SK-N-SH (cell line): ENCODE measurements around the gene ADAMTS2. TPM values are rescaled to one million over a fixed set of nuclear protein-coding genes. Genes with fewer than 3 reads are reported as not detected.

ENCODE experiments used
- CTCF ChIA-PET: fragments of 300-600, 350-600 bp; formaldehyde crosslinking; extraction: SDS; loops from one replicate; lab custom pipeline; 2021; lab: Yijun Ruan, JAX
- POLR2A ChIA-PET: fragments of 350-600 bp; sonication (Branson Sonifier 250); formaldehyde crosslinking; extraction: SDS; loops from one replicate; lab custom pipeline; 2020; ENCODE audit warnings: antibody characterized with exemption, inconsistent platforms; lab: Yijun Ruan, JAX
- DNase-seq: peaks from one replicate; pipeline ENCODE4 v3.0.0; 2012
- H2AFZ ChIP-seq: fragments of 200-600 bp; sonication (generic); 2 replicates; pipeline ENCODE4 v1.8.1; 2016; ENCODE audit warnings: antibody characterized with exemption, mild to moderate bottlenecking, low read depth
- H3F3A ChIP-seq: fragments of 200-600 bp; sonication (generic); replicated peaks from 2 replicates; pipeline ENCODE3; 2016; ENCODE audit warnings: antibody characterized with exemption, mild to moderate bottlenecking; ENCODE audit not compliant: insufficient read depth
- H3K27ac ChIP-seq, 2 experiments: fragments of 200-500 bp in 1 of 2; fragments of 200-600 bp in 1 of 2; sonication (Bioruptor generic) in 1 of 2; sonication (generic), shearing (Covaris generic) in 1 of 2; 2 replicates each; pipeline versions ENCODE4 v1.5.1 to v1.6.1; 2014 to 2016; ENCODE audit warnings: low read depth in 2 of 2, inconsistent platforms in 1 of 2, low read length in 1 of 2, mild to moderate bottlenecking in 1 of 2, mixed read lengths in 1 of 2
- H3K27me3 ChIP-seq: fragments of 200-600 bp; sonication (generic), shearing (Covaris generic); 2 replicates; pipeline ENCODE4 v1.6.1; 2016; ENCODE audit warnings: mixed run types; ENCODE audit not compliant: insufficient read depth
- H3K36me3 ChIP-seq, 2 experiments: fragments of 200-500 bp in 1 of 2; fragments of 200-600 bp in 1 of 2; sonication (Bioruptor generic) in 1 of 2; sonication (generic) in 1 of 2; replicated peaks in 1 of 2; 2 replicates each; pipeline versions ENCODE3 to v1.5.1; 2014 to 2016; ENCODE audit warnings: low read length in 1 of 2, mild to moderate bottlenecking in 1 of 2; ENCODE audit not compliant: insufficient read depth in 2 of 2, control insufficient read depth in 1 of 2
- H3K4me1 ChIP-seq, 2 experiments: fragments of 200-500 bp in 1 of 2; fragments of 200-600 bp in 1 of 2; sonication (Bioruptor generic) in 1 of 2; sonication (generic), shearing (Covaris generic) in 1 of 2; 2 replicates each; pipeline versions ENCODE4 v1.5.1 to v1.6.1; 2014 to 2016; ENCODE audit warnings: low read depth in 1 of 2, low read length in 1 of 2, mixed run types in 1 of 2; ENCODE audit not compliant: insufficient read depth in 2 of 2, control insufficient read depth in 1 of 2
- H3K4me2 ChIP-seq: fragments of 200-600 bp; sonication (generic), shearing (Covaris generic); 2 replicates; pipeline ENCODE4 v1.6.1; 2017; ENCODE audit warnings: mixed run types
- H3K4me3 ChIP-seq, 2 experiments: fragments of 200-500 bp in 1 of 2; fragments of 200-600 bp in 1 of 2; sonication (Bioruptor generic) in 1 of 2; sonication (generic), shearing (Covaris generic) in 1 of 2; 2 replicates each; pipeline versions ENCODE4 v1.5.1 to v1.8.1; 2014 to 2016; ENCODE audit warnings: low read depth in 2 of 2, inconsistent platforms in 1 of 2, low read length in 1 of 2, mild to moderate bottlenecking in 1 of 2, mixed read lengths in 1 of 2, moderate library complexity in 1 of 2
- H3K79me2 ChIP-seq: fragments of 200-600 bp; sonication (generic); 2 replicates; pipeline ENCODE4 v1.8.1; 2017; ENCODE audit warnings: mild to moderate bottlenecking; ENCODE audit not compliant: insufficient read depth
- H3K9ac ChIP-seq: fragments of 200-600 bp; sonication (generic); 2 replicates; pipeline ENCODE4 v1.6.1; 2017; ENCODE audit warnings: mixed run types
- H3K9me2 ChIP-seq: fragments of 200-600 bp; sonication (generic); 2 replicates; pipeline ENCODE4 v1.6.1; 2017; ENCODE audit warnings: mixed run types
- H3K9me3 ChIP-seq: fragments of 200-600 bp; sonication (generic); 2 replicates; pipeline ENCODE4 v1.6.1; 2017; ENCODE audit warnings: mixed run types, mild to moderate bottlenecking, moderate library complexity
- H4K20me1 ChIP-seq: fragments of 200-600 bp; sonication (generic); 2 replicates; pipeline ENCODE4 v1.6.1; 2017; ENCODE audit warnings: mild to moderate bottlenecking, mixed run types; ENCODE audit not compliant: insufficient read depth
- FOSL2 ChIP-seq: IDR thresholded peaks from 2 replicates; pipeline ENCODE4 v1.4.0; 2012; ENCODE audit warnings: low read depth, mild to moderate bottlenecking, moderate library complexity, borderline replicate concordance
- GATA2 ChIP-seq: sonication (generic); formaldehyde crosslinking; IDR thresholded peaks from 2 replicates; pipeline ENCODE4 v1.5.0; 2020; ENCODE audit warnings: mild to moderate bottlenecking, missing genetic modification reagents
- NRF1 ChIP-seq: IDR thresholded peaks from 2 replicates; pipeline ENCODE4 v1.6.1; 2012; ENCODE audit warnings: low read depth, mild to moderate bottlenecking, low read length
- PBX3 ChIP-seq: IDR thresholded peaks from 2 replicates; pipeline ENCODE4; 2012
- RAD21 ChIP-seq: IDR thresholded peaks from 2 replicates; pipeline ENCODE4 v1.6.1; 2012; ENCODE audit warnings: mild to moderate bottlenecking, low read length
- RCOR1 ChIP-seq: fragments of 150-350 bp; IDR thresholded peaks from 2 replicates; pipeline ENCODE4 v1.6.1; 2017; ENCODE audit warnings: antibody characterized with exemption, low read length
- RFX5 ChIP-seq: IDR thresholded peaks from 2 replicates; pipeline ENCODE4 v1.6.1; 2012; ENCODE audit warnings: mild to moderate bottlenecking, improper control_type of control experiment, low read length
- SMC3 ChIP-seq: IDR thresholded peaks from 2 replicates; pipeline ENCODE4 v1.6.1; 2012; ENCODE audit warnings: low read depth, low read length, improper control_type of control experiment
- TEAD4 ChIP-seq: IDR thresholded peaks from 2 replicates; pipeline ENCODE4 v1.4.0; 2012; ENCODE audit warnings: mild to moderate bottlenecking, borderline replicate concordance; ENCODE audit not compliant: insufficient read depth
- USF1 ChIP-seq: IDR thresholded peaks from 2 replicates; pipeline ENCODE4 v1.4.0; 2012; ENCODE audit warnings: low read depth, borderline replicate concordance
- YY1 ChIP-seq: IDR thresholded peaks from 2 replicates; pipeline ENCODE4 v1.4.0; 2012; ENCODE audit warnings: low read depth, mild to moderate bottlenecking
- WGBS: methylation state at CpG from one replicate; pipeline ENCODE4 v1.1.6; 2017; ENCODE audit warnings: low lambda C conversion rate; 5-methylcytosine and 5-hydroxymethylcytosine counted together
- polyA plus RNA-seq, 3 experiments: library from polyadenylated mRNA; depleted of rRNA; stranded (reverse); fragments of >200 nt; gene quantifications; 2 replicates each; pipeline ENCODE4 v1.2.3, GENCODE V29; 2012
- TF ChIP-seq, protein P1 (sequence below): fragments of 200-600 bp; sonication (generic); IDR thresholded peaks from 2 replicates; pipeline ENCODE4 v1.6.1; 2017; ENCODE audit warnings: antibody characterized with exemption, mild to moderate bottlenecking, moderate library complexity
- TF ChIP-seq, protein P2 (sequence below): IDR thresholded peaks from 2 replicates; pipeline ENCODE4 v1.4.0; 2012; ENCODE audit warnings: low read depth, borderline replicate concordance

ADAMTS2 gene
- polyA plus RNA-seq, 1 of the 3 experiments (the other 2 are of a cell fraction): 0.12 TPM

- Histone ChIP-seq H3K79me2 (no peaks in the 10 kb centered on the region), H3K9me3 (no peaks in the 10 kb centered on the region), H3F3A (no peaks in the 10 kb centered on the region), H3K36me3 (no peaks in the 10 kb centered on the region), H3K27me3 (no peaks in the 10 kb centered on the region), H3K4me2 (no peak overlapping the region), H3K27ac (no peak overlapping the region; a peak in 1 of 4 replicates), H3K9ac (no peak overlapping the region), H3K4me3 (peak overlapping the region in 1 of 2 experiments; percentile 39; a peak in 1 of 4 replicates), H2AFZ (no peak overlapping the region), H3K9me2 (no peaks in the 10 kb centered on the region), H3K4me1 (peaks cover 0 to 20% of the 10 kb centered on the region in 2 experiments; a peak in 1 of 4 replicates), H4K20me1 (no peaks in the 10 kb centered on the region)
- ChIA-PET CTCF (interaction anchor here (0.6 to 7.1 kb wide), 76 partner anchors 9 to 433 kb away, joined by 3 to 104 read pairs (median 4); no protein-coding TSS in a partner anchor), POLR2A (no interaction called here)
- TF ChIP-seq TEAD4: no peak
- TF ChIP-seq SMC3: peak; percentile 77
- no peak for TF ChIP-seq PBX3
- no peak for TF ChIP-seq FOSL2
- TF ChIP-seq RCOR1: no peak
- TF ChIP-seq GATA2 (CRISPR knock-in tag): no peak
- no peak for TF ChIP-seq USF1
- no peak for TF ChIP-seq RFX5
- no peak for TF ChIP-seq NRF1
- TF ChIP-seq, protein P1, sequence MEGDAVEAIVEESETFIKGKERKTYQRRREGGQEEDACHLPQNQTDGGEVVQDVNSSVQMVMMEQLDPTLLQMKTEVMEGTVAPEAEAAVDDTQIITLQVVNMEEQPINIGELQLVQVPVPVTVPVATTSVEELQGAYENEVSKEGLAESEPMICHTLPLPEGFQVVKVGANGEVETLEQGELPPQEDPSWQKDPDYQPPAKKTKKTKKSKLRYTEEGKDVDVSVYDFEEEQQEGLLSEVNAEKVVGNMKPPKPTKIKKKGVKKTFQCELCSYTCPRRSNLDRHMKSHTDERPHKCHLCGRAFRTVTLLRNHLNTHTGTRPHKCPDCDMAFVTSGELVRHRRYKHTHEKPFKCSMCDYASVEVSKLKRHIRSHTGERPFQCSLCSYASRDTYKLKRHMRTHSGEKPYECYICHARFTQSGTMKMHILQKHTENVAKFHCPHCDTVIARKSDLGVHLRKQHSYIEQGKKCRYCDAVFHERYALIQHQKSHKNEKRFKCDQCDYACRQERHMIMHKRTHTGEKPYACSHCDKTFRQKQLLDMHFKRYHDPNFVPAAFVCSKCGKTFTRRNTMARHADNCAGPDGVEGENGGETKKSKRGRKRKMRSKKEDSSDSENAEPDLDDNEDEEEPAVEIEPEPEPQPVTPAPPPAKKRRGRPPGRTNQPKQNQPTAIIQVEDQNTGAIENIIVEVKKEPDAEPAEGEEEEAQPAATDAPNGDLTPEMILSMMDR: peak; percentile 34
- peak; percentile 78 for TF ChIP-seq RAD21
- TF ChIP-seq, protein P2, sequence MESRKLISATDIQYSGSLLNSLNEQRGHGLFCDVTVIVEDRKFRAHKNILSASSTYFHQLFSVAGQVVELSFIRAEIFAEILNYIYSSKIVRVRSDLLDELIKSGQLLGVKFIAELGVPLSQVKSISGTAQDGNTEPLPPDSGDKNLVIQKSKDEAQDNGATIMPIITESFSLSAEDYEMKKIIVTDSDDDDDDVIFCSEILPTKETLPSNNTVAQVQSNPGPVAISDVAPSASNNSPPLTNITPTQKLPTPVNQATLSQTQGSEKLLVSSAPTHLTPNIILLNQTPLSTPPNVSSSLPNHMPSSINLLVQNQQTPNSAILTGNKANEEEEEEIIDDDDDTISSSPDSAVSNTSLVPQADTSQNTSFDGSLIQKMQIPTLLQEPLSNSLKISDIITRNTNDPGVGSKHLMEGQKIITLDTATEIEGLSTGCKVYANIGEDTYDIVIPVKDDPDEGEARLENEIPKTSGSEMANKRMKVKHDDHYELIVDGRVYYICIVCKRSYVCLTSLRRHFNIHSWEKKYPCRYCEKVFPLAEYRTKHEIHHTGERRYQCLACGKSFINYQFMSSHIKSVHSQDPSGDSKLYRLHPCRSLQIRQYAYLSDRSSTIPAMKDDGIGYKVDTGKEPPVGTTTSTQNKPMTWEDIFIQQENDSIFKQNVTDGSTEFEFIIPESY: no peak
- no peak for TF ChIP-seq YY1
- WGBS: 17% methylated on average over 28 of the region's 67 CpGs
- peak; percentile 97 for DNase-seq
Measured at GRCh38 chr5:179166886-179167841, 178.1 kb downstream of the ADAMTS2 start.
